Neural progenitor cell (in vitro differentiated cells): ENCODE measurements around the gene GPR137B. TPM values are rescaled to one million over a fixed set of nuclear protein-coding genes. Genes with fewer than 3 reads are reported as not detected.

Experiments
- DNase-seq: peaks from one replicate; pipeline ENCODE4 v3.0.0-alpha.2; 2016; ENCODE audit warnings: low spot score
- H2AFZ ChIP-seq: fragments of 200-600 bp; sonication (generic); replicated peaks from 2 replicates; pipeline ENCODE4 v1.6.1; 2016; ENCODE audit warnings: antibody characterized with exemption
- H3F3A ChIP-seq: fragments of 200-600 bp; sonication (generic); 2 replicates; pipeline ENCODE4 v1.6.1; 2016; ENCODE audit warnings: antibody characterized with exemption, low read depth
- H3K27ac ChIP-seq: fragments of 200-600 bp; sonication (generic); 2 replicates; pipeline ENCODE4 v1.5.1; 2016; ENCODE audit warnings: mild to moderate bottlenecking
- H3K27me3 ChIP-seq: fragments of 200-600 bp; sonication (generic); 2 replicates; pipeline ENCODE4 v1.6.1; 2016; ENCODE audit warnings: mild to moderate bottlenecking, moderate library complexity
- H3K36me3 ChIP-seq: fragments of 200-600 bp; sonication (generic); 2 replicates; pipeline ENCODE4 v1.5.1; 2016
- H3K4me1 ChIP-seq: fragments of 200-600 bp; sonication (generic); 2 replicates; pipeline ENCODE4 v1.6.1; 2016; ENCODE audit warnings: mixed run types
- H3K4me2 ChIP-seq: fragments of 200-600 bp; sonication (generic); 2 replicates; pipeline ENCODE4 v1.6.1; 2016
- H3K4me3 ChIP-seq: fragments of 200-600 bp; sonication (generic); 2 replicates; pipeline ENCODE4 v1.5.1; 2016
- H3K79me2 ChIP-seq: fragments of 200-600 bp; sonication (generic); 2 replicates; pipeline ENCODE4 v1.6.1; 2016; ENCODE audit warnings: low read depth
- H3K9ac ChIP-seq: fragments of 200-600 bp; sonication (generic); 2 replicates; pipeline ENCODE4 v1.6.1; 2016
- H3K9me3 ChIP-seq: fragments of 200-600 bp; sonication (generic); 2 replicates; pipeline ENCODE4 v1.5.1; 2016; ENCODE audit warnings: low read depth
- H4K20me1 ChIP-seq: fragments of 200-600 bp; sonication (generic); 2 replicates; pipeline ENCODE4 v1.6.1; 2016; ENCODE audit warnings: low read depth
- H3K27ac Mint-ChIP-seq: 3 replicates; pipeline ENCODE4 v1.8.0; 2021; ENCODE audit warnings: mixed read lengths
- H3K27me3 Mint-ChIP-seq: 2 replicates; pipeline ENCODE4 v1.8.0; 2022; ENCODE audit warnings: low read depth, mild to moderate bottlenecking, inconsistent platforms, moderate library complexity, mixed read lengths; ENCODE audit not compliant: insufficient read depth
- H3K36me3 Mint-ChIP-seq: 3 replicates; pipeline ENCODE4 v1.8.0; 2021; ENCODE audit warnings: mixed read lengths
- H3K4me1 Mint-ChIP-seq: 3 replicates; pipeline ENCODE4 v1.8.0; 2021; ENCODE audit warnings: mixed read lengths
- H3K4me3 Mint-ChIP-seq: 3 replicates; pipeline ENCODE4 v1.8.0; 2021; ENCODE audit warnings: mild to moderate bottlenecking, moderate library complexity, mixed read lengths
- H3K9me3 Mint-ChIP-seq: 3 replicates; pipeline ENCODE4 v1.8.0; 2020; ENCODE audit warnings: mixed read lengths
- EZH2 ChIP-seq: fragments of 200-600 bp; sonication (generic); IDR thresholded peaks from 2 replicates; pipeline ENCODE4 v1.6.1; 2017; ENCODE audit warnings: antibody characterized with exemption, mild to moderate bottlenecking, moderate library complexity
- EZH2phosphoT487 ChIP-seq: fragments of 200-600 bp; sonication (generic); IDR thresholded peaks from 2 replicates; pipeline ENCODE4 v1.6.1; 2017; ENCODE audit warnings: antibody characterized with exemption
- total RNA-seq: library from RNA; depleted of rRNA; stranded (reverse); fragments of >200 nt; gene quantifications from 2 replicates; pipeline ENCODE4 v1.2.3, GENCODE V29; 2015; ENCODE audit warnings: low replicate concordance
- TF ChIP-seq, protein P1 (sequence below): fragments of 200-600 bp; sonication (generic); IDR thresholded peaks from 2 replicates; pipeline ENCODE4 v1.5.1; 2017; ENCODE audit warnings: antibody characterized with exemption, mild to moderate bottlenecking

The GPR137B gene
- total RNA-seq, 1 donor from 2014 or later: 4.3 TPM

DNA sequence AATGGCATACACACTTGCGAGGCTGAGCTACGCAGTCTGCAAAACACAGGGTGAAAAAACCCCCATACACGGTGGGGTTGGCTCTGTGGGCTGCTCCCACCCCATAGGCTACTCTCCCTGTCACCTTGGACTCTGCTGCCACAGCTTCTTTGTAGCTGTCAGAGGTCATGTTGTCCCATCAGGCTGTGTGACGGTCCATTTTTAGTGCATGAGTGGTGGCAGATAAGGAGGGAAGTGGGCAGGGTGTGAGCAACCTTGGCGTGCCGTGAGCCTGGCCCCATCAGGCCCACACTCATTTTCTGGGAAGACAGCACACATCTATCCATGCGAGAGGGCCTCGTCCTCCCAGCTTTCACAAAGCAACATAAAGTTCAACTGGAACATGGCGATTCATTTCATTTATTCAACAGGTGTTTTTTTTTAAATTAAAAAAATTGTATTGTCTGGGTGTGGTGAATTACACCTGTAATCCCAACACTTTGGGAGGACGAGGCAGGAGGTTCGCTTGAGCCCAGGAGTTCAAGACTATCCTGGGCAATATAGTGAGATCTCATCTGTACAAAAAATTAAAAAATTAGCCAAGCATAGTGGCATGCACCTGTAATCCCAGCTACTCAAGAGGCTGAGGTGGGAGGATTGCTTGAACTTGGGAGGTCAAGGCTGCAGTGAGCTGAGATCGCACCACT lies 9.5 kb downstream of the GPR137B start:
- H3K4me3 Mint-ChIP-seq: no peak overlapping the region
- H3K4me3 ChIP-seq: no peak overlapping the region
- no peaks in the 10 kb centered on the region for H3K4me1 ChIP-seq
- H3K9ac ChIP-seq: no peak overlapping the region
- TF ChIP-seq EZH2 (no peak), EZH2phosphoT487 (no peak)
- TF ChIP-seq, protein P1, sequence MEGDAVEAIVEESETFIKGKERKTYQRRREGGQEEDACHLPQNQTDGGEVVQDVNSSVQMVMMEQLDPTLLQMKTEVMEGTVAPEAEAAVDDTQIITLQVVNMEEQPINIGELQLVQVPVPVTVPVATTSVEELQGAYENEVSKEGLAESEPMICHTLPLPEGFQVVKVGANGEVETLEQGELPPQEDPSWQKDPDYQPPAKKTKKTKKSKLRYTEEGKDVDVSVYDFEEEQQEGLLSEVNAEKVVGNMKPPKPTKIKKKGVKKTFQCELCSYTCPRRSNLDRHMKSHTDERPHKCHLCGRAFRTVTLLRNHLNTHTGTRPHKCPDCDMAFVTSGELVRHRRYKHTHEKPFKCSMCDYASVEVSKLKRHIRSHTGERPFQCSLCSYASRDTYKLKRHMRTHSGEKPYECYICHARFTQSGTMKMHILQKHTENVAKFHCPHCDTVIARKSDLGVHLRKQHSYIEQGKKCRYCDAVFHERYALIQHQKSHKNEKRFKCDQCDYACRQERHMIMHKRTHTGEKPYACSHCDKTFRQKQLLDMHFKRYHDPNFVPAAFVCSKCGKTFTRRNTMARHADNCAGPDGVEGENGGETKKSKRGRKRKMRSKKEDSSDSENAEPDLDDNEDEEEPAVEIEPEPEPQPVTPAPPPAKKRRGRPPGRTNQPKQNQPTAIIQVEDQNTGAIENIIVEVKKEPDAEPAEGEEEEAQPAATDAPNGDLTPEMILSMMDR: no peak
- H3K79me2 ChIP-seq: no peaks in the 10 kb centered on the region
- H3K4me2 ChIP-seq: no peak overlapping the region
- H3K27ac Mint-ChIP-seq: no peak overlapping the region
- no peaks in the 10 kb centered on the region for H3K27me3 ChIP-seq
- no peak for DNase-seq
- H3K4me1 Mint-ChIP-seq: peaks cover 29% of the 10 kb centered on the region
- H3K36me3 ChIP-seq: no peaks in the 10 kb centered on the region
- peaks cover 5% of the 10 kb centered on the region for H3K36me3 Mint-ChIP-seq
- H3K9me3 ChIP-seq: no peaks in the 10 kb centered on the region
- H3K27ac ChIP-seq: no peak overlapping the region
- no peaks in the 10 kb centered on the region for H3F3A ChIP-seq
- no peaks in the 10 kb centered on the region for H4K20me1 ChIP-seq
- H3K27me3 Mint-ChIP-seq: peaks cover 3% of the 10 kb centered on the region
- H2AFZ ChIP-seq: no peak overlapping the region
- H3K9me3 Mint-ChIP-seq: no peaks in the 10 kb centered on the region

DNA sequence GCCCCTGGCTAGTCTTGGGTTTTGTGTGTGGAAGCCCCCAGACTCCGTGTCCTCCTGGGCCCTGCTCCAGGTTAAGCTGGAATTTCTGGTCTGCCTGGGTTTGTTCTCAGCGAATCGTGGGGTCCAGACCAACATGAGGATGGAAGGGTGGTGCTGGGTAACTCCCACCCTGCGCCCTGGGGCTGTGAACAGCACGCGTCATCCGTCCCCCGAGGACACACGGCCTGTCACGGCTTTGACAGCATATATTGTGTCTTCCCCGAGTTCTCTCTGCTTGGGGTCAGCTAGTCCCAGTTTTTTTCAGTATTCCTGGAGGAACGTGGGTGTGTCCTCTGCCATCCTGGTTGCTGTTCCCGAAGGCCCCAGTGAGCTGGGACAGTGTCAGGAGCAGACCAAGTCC lies 11.8 kb downstream of the GPR137B start:
- H3K27me3 ChIP-seq: no peaks in the 10 kb centered on the region
- no peak overlapping the region for H3K27ac ChIP-seq
- no peak overlapping the region for H3K4me3 ChIP-seq
- H3K27me3 Mint-ChIP-seq: peaks cover 3% of the 10 kb centered on the region
- H3K9ac ChIP-seq: no peak overlapping the region
- H2AFZ ChIP-seq: no peak overlapping the region
- no peaks in the 10 kb centered on the region for H3K79me2 ChIP-seq
- H3K4me1 ChIP-seq: no peaks in the 10 kb centered on the region
- H3K9me3 Mint-ChIP-seq: peaks cover 2% of the 10 kb centered on the region
- H3K36me3 ChIP-seq: no peaks in the 10 kb centered on the region
- H3K36me3 Mint-ChIP-seq: peaks cover 10% of the 10 kb centered on the region
- no peaks in the 10 kb centered on the region for H3K9me3 ChIP-seq
- H3K27ac Mint-ChIP-seq: no peak overlapping the region
- H4K20me1 ChIP-seq: no peaks in the 10 kb centered on the region
- H3F3A ChIP-seq: no peaks in the 10 kb centered on the region
- H3K4me3 Mint-ChIP-seq: no peak overlapping the region
- no peak for DNase-seq
- peaks cover 23% of the 10 kb centered on the region for H3K4me1 Mint-ChIP-seq
- TF ChIP-seq, protein P1: no peak
- no peak for TF ChIP-seq EZH2
- H3K4me2 ChIP-seq: no peak overlapping the region

DNA sequence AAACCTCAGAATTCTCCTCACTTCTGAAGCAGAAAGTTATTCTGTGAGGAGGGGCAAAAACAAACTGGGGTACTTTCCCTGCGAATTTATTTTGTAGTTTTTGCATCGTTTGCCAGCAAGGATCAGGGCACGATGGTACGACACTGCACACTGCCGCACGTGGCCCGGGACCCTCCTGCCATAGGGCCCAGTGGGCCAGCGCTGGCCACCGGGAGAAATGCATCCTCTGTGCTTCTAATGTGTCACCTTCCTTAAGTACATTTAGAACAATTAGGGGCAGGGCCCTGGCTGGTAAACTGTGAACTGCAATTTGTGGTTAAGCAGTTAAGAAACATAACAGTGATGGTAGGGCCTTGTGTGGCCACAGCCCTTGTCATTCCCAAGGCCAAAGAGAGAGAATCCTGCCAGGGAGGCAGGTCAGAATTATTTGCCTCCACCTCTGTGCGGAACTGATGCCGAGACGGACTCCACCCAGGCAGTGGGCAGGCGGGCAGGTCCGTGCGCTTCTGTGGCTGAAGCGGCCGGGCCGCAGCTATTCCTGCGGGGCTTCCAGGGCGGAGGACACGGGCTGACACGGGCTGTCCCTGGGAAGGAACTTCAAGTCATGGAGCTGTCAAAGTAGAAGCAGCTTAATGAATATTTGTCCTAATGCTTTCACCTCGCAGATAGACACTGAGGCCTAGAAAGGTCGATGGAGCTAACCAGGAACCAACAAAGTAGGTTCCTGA lies 12.5 kb downstream of the GPR137B start:
- H3K27ac Mint-ChIP-seq: no peak overlapping the region
- TF ChIP-seq, protein P1: no peak
- no peak for TF ChIP-seq EZH2
- TF ChIP-seq EZH2phosphoT487: no peak
- H3K27ac ChIP-seq: no peak overlapping the region

More for the DNA sequence above, 12.5 kb downstream of the GPR137B start:
- H3K79me2 ChIP-seq: no peaks in the 10 kb centered on the region
- H3K9me3 ChIP-seq: no peaks in the 10 kb centered on the region
- peaks cover 2% of the 10 kb centered on the region for H3K9me3 Mint-ChIP-seq
- H3K36me3 ChIP-seq: no peaks in the 10 kb centered on the region
- no peaks in the 10 kb centered on the region for H3K4me1 ChIP-seq
- H3F3A ChIP-seq: no peaks in the 10 kb centered on the region
- peaks cover 10% of the 10 kb centered on the region for H3K36me3 Mint-ChIP-seq
- no peaks in the 10 kb centered on the region for H3K27me3 ChIP-seq
- H2AFZ ChIP-seq: no peak overlapping the region
- H3K4me3 Mint-ChIP-seq: no peak overlapping the region
- no peak overlapping the region for H3K4me2 ChIP-seq
- peaks cover 2% of the 10 kb centered on the region for H3K27me3 Mint-ChIP-seq
- DNase-seq: no peak
- peaks cover 22% of the 10 kb centered on the region for H3K4me1 Mint-ChIP-seq
- H3K4me3 ChIP-seq: no peak overlapping the region
- no peak overlapping the region for H3K9ac ChIP-seq
- H4K20me1 ChIP-seq: no peaks in the 10 kb centered on the region
